GM19239 (cell line): ENCODE data around the gene MYO1G.

ENCODE experiments used
- DNase-seq: peaks from one replicate; pipeline ENCODE4 v3.0.0; 2011; ENCODE audit warnings: low spot score; ENCODE audit not compliant: insufficient read length
- FAIRE-seq: peaks from 2 replicates; lab custom pipeline; 2011; peaks lifted over from hg19 to GRCh38; lab: Jason Lieb, UNC

Gene MYO1G

GRCh38 chr7:44969701-44970522 is 8.9 kb downstream of the MYO1G start:
- DNase-seq (no peak), FAIRE-seq (no peak)

- no peak for FAIRE-seq
Measured at GRCh38 chr7:44969049-44969700, 9.6 kb downstream of the MYO1G start.

GRCh38 chr7:44967571-44968446 is 11.0 kb downstream of the MYO1G start:
- no peak for DNase-seq
- FAIRE-seq = no peak

More at GRCh38 chr7:44969049-44969700, 9.6 kb downstream of the MYO1G start:
- no peak for DNase-seq

- DNase-seq = no peak
- FAIRE-seq = no peak
Measured at GRCh38 chr7:44966731-44967538, 11.9 kb downstream of the MYO1G start.

GRCh38 chr7:44965937-44966730 is 12.7 kb downstream of the MYO1G start:
- FAIRE-seq (no peak), DNase-seq (no peak)

- DNase-seq (no peak), FAIRE-seq (no peak)
Measured at GRCh38 chr7:44965441-44965903, 13.3 kb downstream of the MYO1G start.

GRCh38 chr7:44964831-44965440 is 13.9 kb downstream of the MYO1G start:
- FAIRE-seq (no peak), DNase-seq (no peak)

- DNase-seq (no peak), FAIRE-seq (no peak)
Measured at GRCh38 chr7:44964384-44964830, 14.4 kb downstream of the MYO1G start.

GRCh38 chr7:44963364-44964290 is 15.2 kb downstream of the MYO1G start:
- no peak for DNase-seq
- no peak for FAIRE-seq

GRCh38 chr7:44962483-44963251 is 16.1 kb downstream of the MYO1G start:
- DNase-seq (no peak), FAIRE-seq (no peak)

- no peak for DNase-seq
- FAIRE-seq = no peak
Measured at GRCh38 chr7:44961844-44962482, 16.9 kb downstream of the MYO1G start.

GRCh38 chr7:44960011-44960580 is 18.7 kb downstream of the MYO1G start:
- no peak for DNase-seq
- no peak for FAIRE-seq

- DNase-seq (no peak), FAIRE-seq (peak; percentile 54)
Measured at GRCh38 chr7:44959433-44959951, 19.3 kb downstream of the MYO1G start.

GRCh38 chr7:44958645-44959344 is 20.0 kb downstream of the MYO1G start:
- DNase-seq (no peak), FAIRE-seq (peak; percentile 88)

- DNase-seq = no peak
- no peak for FAIRE-seq
Measured at GRCh38 chr7:44956157-44956766, 22.6 kb downstream of the MYO1G start.
